ENCODE measurements around the gene STING1. TPM values are rescaled to one million over a fixed set of nuclear protein-coding genes. Genes with fewer than 3 reads are reported as not detected.
A peak's percentile ranks its signal among the peaks of the same experiment; 100 is the strongest.
"Not testable (repeated sequence)": the region's sequence is repeated elsewhere in the genome, so short reads cannot be mapped to it uniquely, and the experiment has no call there.

The STING1 gene
- total and polyA plus RNA-seq, 10 of the 15 experiments (the other 5 are each of a cell fraction or from before 2014, with no cell fraction given), result 10.1 to 56.1 (median 41.0) TPM

DNA sequence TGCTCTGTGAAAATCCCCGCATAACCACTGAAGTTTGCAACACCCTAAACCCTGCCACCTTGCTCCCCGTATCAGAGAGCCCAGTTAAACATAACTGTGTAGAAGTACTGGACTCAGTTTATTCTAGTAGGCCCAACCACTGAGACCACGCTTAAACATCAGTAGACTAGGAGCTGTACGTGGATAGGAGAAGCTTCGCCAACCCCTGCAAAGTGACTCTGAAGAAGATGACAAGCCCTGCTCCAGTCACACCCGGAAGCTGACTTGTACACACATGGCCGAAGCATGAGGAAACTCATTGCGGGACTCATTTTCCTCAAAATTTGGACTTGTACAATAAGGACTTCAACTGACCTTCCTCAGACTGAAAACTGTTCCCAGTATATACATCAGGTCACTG is 46.1 kb upstream of the STING1 start:
- H3K9me3 ChIP-seq (replicated peaks; ENCODE audit: control insufficient read depth, insufficient read depth, low read length), result not testable (repeated sequence)

More for the DNA sequence above, 46.1 kb upstream of the STING1 start:
- H3K36me3 ChIP-seq (ENCODE audit: control insufficient read depth in 2 of 2, insufficient read depth in 2 of 2, low read length in 1 of 2); DNase-seq (ENCODE audit: low read depth, low spot score); H3K27ac ChIP-seq (ENCODE audit: control insufficient read depth, insufficient read depth); BruUV-seq (replicated peaks); H3K9ac ChIP-seq (ENCODE audit: control insufficient read depth, insufficient read depth, low read length); ATAC-seq; H2AFZ ChIP-seq (ENCODE audit: control insufficient read depth, low read depth, low read length); H3K27me3 ChIP-seq (replicated peaks in 1 of 2; ENCODE audit: control insufficient read depth in 2 of 2, insufficient read depth in 2 of 2, low read length in 1 of 2); H4K20me1 ChIP-seq (ENCODE audit: control insufficient read depth, insufficient read depth); in situ Hi-C loops (cut with MboI); FAIRE-seq: not testable (repeated sequence)
- Histone ChIP-seq H3K4me3 (peak overlapping the region; percentile 70; the same call in 1 of the 2 replicates), H3K4me2 (ENCODE audit: control insufficient read depth, insufficient read depth) (peak overlapping the region; percentile 30), H3K79me2 (ENCODE audit: control insufficient read depth, insufficient read depth, low read length) (peaks cover 27% of the 10 kb centered on the region), H3K4me1 (ENCODE audit: control insufficient read depth, insufficient read depth, low read length) (peaks cover 27% of the 10 kb centered on the region)
- ChIA-PET RAD21 (ENCODE audit: unreplicated experiment) (interaction anchor here (0.6 to 5.6 kb wide), 23 partner anchors 9 to 216 kb away, joined by 3 to 49 read pairs (median 4); partner anchors contain the start of genes CXXC5, MZB1 and UBE2D2), CTCF (interaction anchor here (1.1 to 6.1 kb wide), 10 partner anchors 10 to 278 kb away, joined by 3 to 38 read pairs (median 4); partner anchors contain the start of gene SPATA24), SMC1A (ENCODE audit: uncharacterized antibody, unreplicated experiment) (interaction anchor here (0.8 to 3.2 kb wide), 17 partner anchors 10 to 160 kb away, joined by 3 to 31 read pairs (median 3); partner anchors contain the start of gene UBE2D2), POLR2A (interaction anchor here (0.5 to 5.5 kb wide), 16 partner anchors 10 to 141 kb away, joined by 3 to 43 read pairs (median 4); partner anchors contain the start of genes MZB1 and UBE2D2)
- intact Hi-C loops (cut with micrococcal nuclease; ENCODE audit: unreplicated experiment), result loop anchor here (5.0 kb wide), 1 partner anchor 251 kb away; no protein-coding TSS in a partner anchor
- TF ChIP-seq, protein P1, sequence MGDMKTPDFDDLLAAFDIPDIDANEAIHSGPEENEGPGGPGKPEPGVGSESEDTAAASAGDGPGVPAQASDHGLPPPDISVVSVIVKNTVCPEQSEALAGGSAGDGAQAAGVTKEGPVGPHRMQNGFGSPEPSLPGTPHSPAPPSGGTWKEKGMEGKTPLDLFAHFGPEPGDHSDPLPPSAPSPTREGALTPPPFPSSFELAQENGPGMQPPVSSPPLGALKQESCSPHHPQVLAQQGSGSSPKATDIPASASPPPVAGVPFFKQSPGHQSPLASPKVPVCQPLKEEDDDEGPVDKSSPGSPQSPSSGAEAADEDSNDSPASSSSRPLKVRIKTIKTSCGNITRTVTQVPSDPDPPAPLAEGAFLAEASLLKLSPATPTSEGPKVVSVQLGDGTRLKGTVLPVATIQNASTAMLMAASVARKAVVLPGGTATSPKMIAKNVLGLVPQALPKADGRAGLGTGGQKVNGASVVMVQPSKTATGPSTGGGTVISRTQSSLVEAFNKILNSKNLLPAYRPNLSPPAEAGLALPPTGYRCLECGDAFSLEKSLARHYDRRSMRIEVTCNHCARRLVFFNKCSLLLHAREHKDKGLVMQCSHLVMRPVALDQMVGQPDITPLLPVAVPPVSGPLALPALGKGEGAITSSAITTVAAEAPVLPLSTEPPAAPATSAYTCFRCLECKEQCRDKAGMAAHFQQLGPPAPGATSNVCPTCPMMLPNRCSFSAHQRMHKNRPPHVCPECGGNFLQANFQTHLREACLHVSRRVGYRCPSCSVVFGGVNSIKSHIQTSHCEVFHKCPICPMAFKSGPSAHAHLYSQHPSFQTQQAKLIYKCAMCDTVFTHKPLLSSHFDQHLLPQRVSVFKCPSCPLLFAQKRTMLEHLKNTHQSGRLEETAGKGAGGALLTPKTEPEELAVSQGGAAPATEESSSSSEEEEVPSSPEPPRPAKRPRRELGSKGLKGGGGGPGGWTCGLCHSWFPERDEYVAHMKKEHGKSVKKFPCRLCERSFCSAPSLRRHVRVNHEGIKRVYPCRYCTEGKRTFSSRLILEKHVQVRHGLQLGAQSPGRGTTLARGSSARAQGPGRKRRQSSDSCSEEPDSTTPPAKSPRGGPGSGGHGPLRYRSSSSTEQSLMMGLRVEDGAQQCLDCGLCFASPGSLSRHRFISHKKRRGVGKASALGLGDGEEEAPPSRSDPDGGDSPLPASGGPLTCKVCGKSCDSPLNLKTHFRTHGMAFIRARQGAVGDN (IDR thresholded peaks at IDR 0.05), result peak; percentile 88
- TF ChIP-seq, protein P2, sequence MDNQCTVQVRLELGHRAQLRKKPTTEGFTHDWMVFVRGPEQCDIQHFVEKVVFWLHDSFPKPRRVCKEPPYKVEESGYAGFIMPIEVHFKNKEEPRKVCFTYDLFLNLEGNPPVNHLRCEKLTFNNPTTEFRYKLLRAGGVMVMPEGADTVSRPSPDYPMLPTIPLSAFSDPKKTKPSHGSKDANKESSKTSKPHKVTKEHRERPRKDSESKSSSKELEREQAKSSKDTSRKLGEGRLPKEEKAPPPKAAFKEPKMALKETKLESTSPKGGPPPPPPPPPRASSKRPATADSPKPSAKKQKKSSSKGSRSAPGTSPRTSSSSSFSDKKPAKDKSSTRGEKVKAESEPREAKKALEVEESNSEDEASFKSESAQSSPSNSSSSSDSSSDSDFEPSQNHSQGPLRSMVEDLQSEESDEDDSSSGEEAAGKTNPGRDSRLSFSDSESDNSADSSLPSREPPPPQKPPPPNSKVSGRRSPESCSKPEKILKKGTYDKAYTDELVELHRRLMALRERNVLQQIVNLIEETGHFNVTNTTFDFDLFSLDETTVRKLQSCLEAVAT (IDR thresholded peaks at IDR 0.05), result peak; percentile 66; the same call in 1 of the 2 replicates
- TF ChIP-seq, protein P3, sequence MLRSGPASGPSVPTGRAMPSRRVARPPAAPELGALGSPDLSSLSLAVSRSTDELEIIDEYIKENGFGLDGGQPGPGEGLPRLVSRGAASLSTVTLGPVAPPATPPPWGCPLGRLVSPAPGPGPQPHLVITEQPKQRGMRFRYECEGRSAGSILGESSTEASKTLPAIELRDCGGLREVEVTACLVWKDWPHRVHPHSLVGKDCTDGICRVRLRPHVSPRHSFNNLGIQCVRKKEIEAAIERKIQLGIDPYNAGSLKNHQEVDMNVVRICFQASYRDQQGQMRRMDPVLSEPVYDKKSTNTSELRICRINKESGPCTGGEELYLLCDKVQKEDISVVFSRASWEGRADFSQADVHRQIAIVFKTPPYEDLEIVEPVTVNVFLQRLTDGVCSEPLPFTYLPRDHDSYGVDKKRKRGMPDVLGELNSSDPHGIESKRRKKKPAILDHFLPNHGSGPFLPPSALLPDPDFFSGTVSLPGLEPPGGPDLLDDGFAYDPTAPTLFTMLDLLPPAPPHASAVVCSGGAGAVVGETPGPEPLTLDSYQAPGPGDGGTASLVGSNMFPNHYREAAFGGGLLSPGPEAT (IDR thresholded peaks at IDR 0.05; ENCODE audit: low read depth), result 0 out of 2 replicates have a peak, but pooled peaks have one; percentile 3
- WGBS (ENCODE audit: insufficient coverage, insufficient replicate concordance, low lambda C conversion rate, missing lambda C conversion rate), result 59% methylated on average over 8 of the region's 8 CpGs

All from GM12878 (cell line).